G401 (cell line): ENCODE measurements around the gene FRMD1. TPM values are rescaled to one million over a fixed set of nuclear protein-coding genes. Genes with fewer than 3 reads are reported as not detected.
"Not testable (repeated sequence)": the region's sequence is repeated elsewhere in the genome, so short reads cannot be mapped to it uniquely, and the experiment has no call there.

Experiments
- DNase-seq: peaks from one replicate; pipeline ENCODE4 v3.0.0-alpha.2; 2015; ENCODE audit warnings: low spot score
- in situ Hi-C: cut with HindIII; loops from 2 replicates; pipeline ENCODE4 v1.10.0; 2016; ENCODE audit warnings: low sequenced_read_pairs, mixed read lengths
- total RNA-seq: library from RNA; depleted of rRNA; stranded (reverse); fragments of >200 nt; shearing (Covaris generic); gene quantifications from 2 replicates; pipeline ENCODE4 v1.2.3, GENCODE V29; 2014

FRMD1 gene
- total RNA-seq, 1 experiment from 2014 or later: not detected

GRCh38 chr6:168084465-168085160 lies 5.6 kb upstream of the FRMD1 start:
- in situ Hi-C loops: no loop called here

GRCh38 chr6:168083514-168083885 lies 4.5 kb upstream of the FRMD1 start:
- in situ Hi-C loops: no loop called here
- no peak for DNase-seq

More at GRCh38 chr6:168084465-168085160, 5.6 kb upstream of the FRMD1 start:
- no peak for DNase-seq

- no peak for DNase-seq
- in situ Hi-C loops: no loop called here
Measured at GRCh38 chr6:168082860-168083513, 4.0 kb upstream of the FRMD1 start.

- DNase-seq: no peak
- in situ Hi-C loops: no loop called here
Measured at GRCh38 chr6:168081858-168082546, 3.0 kb upstream of the FRMD1 start.

GRCh38 chr6:168080393-168081077 lies 1.5 kb upstream of the FRMD1 start:
- in situ Hi-C loops: no loop called here
- DNase-seq: no peak

GRCh38 chr6:168078175-168078942 lies 653 bp downstream of the FRMD1 start:
- no peak for DNase-seq
- in situ Hi-C loops: no loop called here

- DNase-seq, in situ Hi-C loops: not testable (repeated sequence)
Measured at GRCh38 chr6:168077401-168077800, 1.6 kb downstream of the FRMD1 start.

GRCh38 chr6:168075787-168076202 lies 3.2 kb downstream of the FRMD1 start:
- DNase-seq: no peak
- in situ Hi-C loops: no loop called here

GRCh38 chr6:168075216-168075615 lies 3.8 kb downstream of the FRMD1 start:
- in situ Hi-C loops: no loop called here
- no peak for DNase-seq

GRCh38 chr6:168073937-168074730 lies 4.9 kb downstream of the FRMD1 start:
- in situ Hi-C loops: no loop called here
- DNase-seq: no peak

- in situ Hi-C loops: no loop called here
Measured at GRCh38 chr6:168072730-168073129, 6.3 kb downstream of the FRMD1 start.

GRCh38 chr6:168072261-168072660 lies 6.8 kb downstream of the FRMD1 start:
- DNase-seq: no peak
- in situ Hi-C loops: no loop called here

More at GRCh38 chr6:168072730-168073129, 6.3 kb downstream of the FRMD1 start:
- no peak for DNase-seq

GRCh38 chr6:168071620-168072019 lies 7.4 kb downstream of the FRMD1 start:
- in situ Hi-C loops: no loop called here
- no peak for DNase-seq

GRCh38 chr6:168070804-168071203 lies 8.2 kb downstream of the FRMD1 start:
- in situ Hi-C loops: no loop called here

GRCh38 chr6:168067081-168067759 lies 11.8 kb downstream of the FRMD1 start:
- no peak for DNase-seq
- in situ Hi-C loops: no loop called here

More at GRCh38 chr6:168070804-168071203, 8.2 kb downstream of the FRMD1 start:
- no peak for DNase-seq

- in situ Hi-C loops: no loop called here
- no peak for DNase-seq
Measured at GRCh38 chr6:168064226-168064807, 14.7 kb downstream of the FRMD1 start.

GRCh38 chr6:168063431-168063830 lies 15.6 kb downstream of the FRMD1 start:
- in situ Hi-C loops: no loop called here
- DNase-seq: no peak
